ENCODE data around the gene FAM32A.

FAM32A gene

GRCh38 chr19:16228637-16229321, 43.6 kb downstream of the FAM32A start:
- DNase-seq (ENCODE audit: insufficient read length, low spot score) (no peak), FAIRE-seq (no peak)
- TF ChIP-seq CTCF (IDR thresholded peaks at IDR 0.05; ENCODE audit: insufficient read depth, missing control alignments): no peak

DNA sequence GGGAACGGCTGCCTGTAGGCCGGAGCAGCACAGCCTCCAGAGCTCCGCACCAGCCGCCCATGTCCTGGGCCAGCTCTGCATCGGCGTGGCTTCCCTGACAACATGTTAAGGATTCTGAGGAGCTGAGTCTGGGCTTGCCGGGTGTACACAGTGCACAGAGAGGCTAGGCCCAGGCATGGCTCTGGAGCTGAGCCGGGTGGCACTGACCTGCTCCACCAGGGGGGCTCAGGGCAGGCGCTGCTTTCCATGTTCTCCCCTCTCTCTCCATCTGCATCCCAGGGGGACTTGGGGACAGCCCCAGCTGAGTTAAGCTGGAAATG, 44.1 kb downstream of the FAM32A start:
- no peak for FAIRE-seq
- TF ChIP-seq CTCF (IDR thresholded peaks at IDR 0.05; ENCODE audit: insufficient read depth, missing control alignments): no peak

GRCh38 chr19:16232127-16232526, 46.9 kb downstream of the FAM32A start:
- DNase-seq (ENCODE audit: insufficient read length, low spot score): no peak
- FAIRE-seq: no peak
- TF ChIP-seq CTCF (IDR thresholded peaks at IDR 0.05; ENCODE audit: insufficient read depth, missing control alignments): no peak

More for the DNA sequence above, 44.1 kb downstream of the FAM32A start:
- DNase-seq (ENCODE audit: insufficient read length, low spot score): no peak

- DNase-seq (ENCODE audit: insufficient read length, low spot score) (no peak), FAIRE-seq (no peak)
- TF ChIP-seq CTCF (IDR thresholded peaks at IDR 0.05; ENCODE audit: insufficient read depth, missing control alignments): no peak
These were observed 47.4 kb downstream of the FAM32A start for GRCh38 chr19:16232568-16232967.

- DNase-seq (ENCODE audit: insufficient read length, low spot score): no peak
- no peak for FAIRE-seq
- TF ChIP-seq CTCF (IDR thresholded peaks at IDR 0.05; ENCODE audit: insufficient read depth, missing control alignments): no peak
These were observed 48.0 kb downstream of the FAM32A start for GRCh38 chr19:16233081-16233776.

GRCh38 chr19:16233836-16234551, 48.8 kb downstream of the FAM32A start:
- no peak for FAIRE-seq
- no peak for TF ChIP-seq CTCF (IDR thresholded peaks at IDR 0.05; ENCODE audit: insufficient read depth, missing control alignments)
- no peak for DNase-seq (ENCODE audit: insufficient read length, low spot score)

Measured in D721Med (cell line).